ENCODE data around the gene FNIP1.
A peak's percentile ranks its signal among the peaks of the same experiment; 100 is the strongest.
"Not testable (repeated sequence)": the region's sequence is repeated elsewhere in the genome, so short reads cannot be mapped to it uniquely, and the experiment has no call there.

The FNIP1 gene

DNA sequence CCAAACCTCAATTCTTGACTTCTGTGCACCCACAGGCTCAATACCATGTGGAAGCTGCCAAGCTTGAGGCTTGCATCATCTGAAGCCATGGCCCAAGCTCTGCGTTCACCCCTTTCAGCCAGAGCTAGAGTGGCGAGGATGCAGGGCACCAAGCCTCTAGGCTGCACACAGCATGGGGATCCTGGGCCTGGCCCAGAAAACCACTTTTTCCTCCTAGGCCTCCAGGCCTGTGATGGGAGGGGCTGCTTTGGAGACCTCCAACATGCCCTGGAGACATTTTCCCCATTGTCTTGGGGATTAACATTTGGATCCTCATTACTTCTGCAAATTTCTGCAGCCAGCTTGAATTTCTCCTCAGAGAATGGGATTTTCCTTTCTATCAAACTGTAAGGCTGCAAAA, 35.9 kb upstream of the FNIP1 start:
- not testable (repeated sequence) for H2AK5ac ChIP-seq (ENCODE audit: low read length, severe bottlenecking); H3K9ac ChIP-seq (ENCODE audit: low read length); H2BK12ac ChIP-seq (ENCODE audit: low read length in 2 of 2); H3K4me3 ChIP-seq (ENCODE audit: insufficient read depth in 1 of 2, low read depth in 1 of 2, low read length in 2 of 2); H3K4ac ChIP-seq (ENCODE audit: low read depth in 1 of 2, low read length in 2 of 2); H3K36me3 ChIP-seq (ENCODE audit: control insufficient read depth in 1 of 2, insufficient read depth in 2 of 2, low read depth in 1 of 2, low read length in 2 of 2); H2BK120ac ChIP-seq (ENCODE audit: low read depth, low read length); H3K4me2 ChIP-seq (ENCODE audit: low read length, poor library complexity, severe bottlenecking); H3K9me3 ChIP-seq (ENCODE audit: control insufficient read depth, low read length); H3K79me1 ChIP-seq (replicated peaks; ENCODE audit: low read length, poor library complexity, severe bottlenecking); DNase-seq; H3K27ac ChIP-seq (ENCODE audit: low read length, poor library complexity, severe bottlenecking); H3K18ac ChIP-seq (ENCODE audit: low read depth in 1 of 2, low read length in 2 of 2); H2BK15ac ChIP-seq (ENCODE audit: low read depth, poor library complexity, severe bottlenecking); H4K91ac ChIP-seq (ENCODE audit: low read length); H3K4me1 ChIP-seq (ENCODE audit: control insufficient read depth, insufficient read depth, low read depth, low read length); H2BK5ac ChIP-seq (ENCODE audit: low read depth, low read length, poor library complexity, severe bottlenecking); H3K14ac ChIP-seq (ENCODE audit: low read length in 2 of 2); H3K23ac ChIP-seq (ENCODE audit: low read length in 2 of 2); H3K27me3 ChIP-seq (ENCODE audit: control insufficient read depth in 1 of 2, insufficient read depth in 1 of 2, low read length in 2 of 2); H4K8ac ChIP-seq (ENCODE audit: low read length); H2AFZ ChIP-seq (ENCODE audit: low read depth, low read length)
- 91% methylated on average over 2 of the region's 2 CpGs for WGBS

DNA sequence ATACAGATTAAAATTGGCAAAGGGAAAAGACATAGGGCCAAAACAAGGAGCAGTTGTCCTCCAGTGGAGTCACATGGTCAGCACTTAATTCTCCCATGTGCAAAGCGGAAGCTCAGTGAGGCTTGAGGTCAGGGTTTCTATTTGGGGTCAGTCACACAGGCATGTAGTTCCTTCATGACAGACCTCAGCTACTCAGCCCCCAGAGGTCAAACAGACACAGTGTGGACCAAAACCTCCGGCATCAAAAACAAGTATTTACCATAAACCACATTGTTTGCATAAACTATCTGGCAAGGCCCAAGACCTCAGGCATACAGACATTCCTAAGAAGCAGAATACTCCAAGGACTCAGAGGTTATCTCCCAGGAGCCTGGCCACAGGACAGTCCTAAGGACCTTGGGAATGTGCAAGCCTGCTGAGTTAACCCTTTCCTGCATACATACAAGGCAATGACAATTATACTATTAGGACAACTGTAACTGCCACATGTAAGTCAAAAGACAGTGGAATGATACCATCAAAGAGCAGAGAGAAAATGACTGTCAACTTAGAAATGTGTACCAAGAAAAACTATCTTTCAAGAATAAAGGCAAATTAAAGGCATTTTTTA, 28.7 kb upstream of the FNIP1 start:
- Histone ChIP-seq H3K79me1 (replicated peaks; ENCODE audit: low read length, poor library complexity, severe bottlenecking) (no peaks in the 10 kb centered on the region), H3K14ac (ENCODE audit: low read length in 2 of 2) (no peak overlapping the region), H3K9me3 (ENCODE audit: control insufficient read depth, low read length) (peaks cover 40% of the 10 kb centered on the region), H2BK120ac (ENCODE audit: low read depth, low read length) (no peak overlapping the region), H3K23ac (ENCODE audit: low read length in 2 of 2) (no peak overlapping the region), H4K91ac (ENCODE audit: low read length) (no peak overlapping the region), H3K4me3 (ENCODE audit: insufficient read depth in 1 of 2, low read depth in 1 of 2, low read length in 2 of 2) (no peak overlapping the region), H3K18ac (ENCODE audit: low read depth in 1 of 2, low read length in 2 of 2) (no peak overlapping the region), H3K36me3 (ENCODE audit: control insufficient read depth in 1 of 2, insufficient read depth in 2 of 2, low read depth in 1 of 2, low read length in 2 of 2) (no peaks in the 10 kb centered on the region), H3K4me1 (ENCODE audit: control insufficient read depth, insufficient read depth, low read depth, low read length) (no peaks in the 10 kb centered on the region), H2BK5ac (ENCODE audit: low read depth, low read length, poor library complexity, severe bottlenecking) (no peak overlapping the region), H3K4ac (ENCODE audit: low read depth in 1 of 2, low read length in 2 of 2) (no peak overlapping the region), H3K4me2 (ENCODE audit: low read length, poor library complexity, severe bottlenecking) (no peak overlapping the region), H3K27me3 (ENCODE audit: control insufficient read depth in 1 of 2, insufficient read depth in 1 of 2, low read length in 2 of 2) (no peaks in the 10 kb centered on the region), H2BK15ac (ENCODE audit: low read depth, poor library complexity, severe bottlenecking) (no peak overlapping the region), H4K8ac (ENCODE audit: low read length) (no peak overlapping the region), H3K27ac (ENCODE audit: low read length, poor library complexity, severe bottlenecking) (no peak overlapping the region), H2BK12ac (ENCODE audit: low read length in 2 of 2) (no peak overlapping the region), H2AFZ (ENCODE audit: low read depth, low read length) (no peak overlapping the region), H3K9ac (ENCODE audit: low read length) (no peak overlapping the region), H2AK5ac (ENCODE audit: low read length, severe bottlenecking) (no peak overlapping the region)
- peak; percentile 67 for DNase-seq
- 15% methylated on average over 2 of the region's 2 CpGs for WGBS

DNA sequence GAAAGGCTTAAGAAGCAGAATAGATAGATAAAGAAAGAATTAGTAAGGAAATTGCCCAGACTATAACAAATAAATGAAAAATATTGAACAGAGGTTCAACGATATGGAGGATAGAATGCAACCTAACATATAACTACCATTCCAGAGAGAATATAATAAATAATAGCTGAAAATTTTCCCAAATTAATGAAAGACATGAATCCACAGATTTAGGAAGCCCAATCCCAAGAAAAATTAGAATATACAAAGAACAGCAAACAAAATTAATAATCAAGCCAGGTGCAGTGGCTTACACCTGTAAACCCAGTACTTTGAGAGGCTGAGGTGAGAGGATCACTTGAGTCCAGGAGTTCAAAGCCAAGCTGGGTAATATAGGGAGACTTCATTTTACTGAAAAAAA, 27.8 kb upstream of the FNIP1 start:
- no peak overlapping the region for H2BK120ac ChIP-seq (ENCODE audit: low read depth, low read length)

DNA sequence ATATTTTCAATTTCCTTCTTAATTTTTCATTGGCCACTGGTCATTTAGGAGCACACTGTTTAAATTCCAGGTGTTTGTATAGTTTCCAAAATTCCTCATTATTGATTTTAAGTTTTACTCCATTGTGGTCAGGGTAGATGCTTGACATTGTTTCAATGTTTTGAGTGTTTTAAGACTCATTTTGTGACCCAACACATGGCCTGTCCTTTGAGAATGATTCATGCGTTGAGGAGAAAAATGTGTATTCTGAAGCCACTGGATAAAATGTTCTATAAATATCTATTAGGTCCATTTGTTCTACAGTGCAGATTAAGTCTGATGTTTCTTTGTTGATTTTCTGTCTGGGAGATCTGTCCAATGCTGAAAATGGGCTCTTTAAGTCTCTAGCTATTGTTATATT, 24.4 kb upstream of the FNIP1 start:
- Histone ChIP-seq H3K14ac (ENCODE audit: low read length in 2 of 2) (no peak overlapping the region), H4K8ac (ENCODE audit: low read length) (no peak overlapping the region), H3K4me3 (ENCODE audit: insufficient read depth in 1 of 2, low read depth in 1 of 2, low read length in 2 of 2) (no peak overlapping the region), H3K27ac (ENCODE audit: low read length, poor library complexity, severe bottlenecking) (no peak overlapping the region), H3K18ac (ENCODE audit: low read depth in 1 of 2, low read length in 2 of 2) (no peak overlapping the region), H3K79me1 (replicated peaks; ENCODE audit: low read length, poor library complexity, severe bottlenecking) (no peaks in the 10 kb centered on the region), H2AK5ac (ENCODE audit: low read length, severe bottlenecking) (no peak overlapping the region), H3K9me3 (ENCODE audit: control insufficient read depth, low read length) (peaks cover 27% of the 10 kb centered on the region), H2AFZ (ENCODE audit: low read depth, low read length) (no peak overlapping the region), H3K23ac (ENCODE audit: low read length in 2 of 2) (no peak overlapping the region), H2BK15ac (ENCODE audit: low read depth, poor library complexity, severe bottlenecking) (no peak overlapping the region), H3K4me2 (ENCODE audit: low read length, poor library complexity, severe bottlenecking) (no peak overlapping the region), H3K36me3 (ENCODE audit: control insufficient read depth in 1 of 2, insufficient read depth in 2 of 2, low read depth in 1 of 2, low read length in 2 of 2) (no peaks in the 10 kb centered on the region), H3K4me1 (ENCODE audit: control insufficient read depth, insufficient read depth, low read depth, low read length) (no peaks in the 10 kb centered on the region), H3K9ac (ENCODE audit: low read length) (no peak overlapping the region), H2BK12ac (ENCODE audit: low read length in 2 of 2) (no peak overlapping the region), H3K27me3 (ENCODE audit: control insufficient read depth in 1 of 2, insufficient read depth in 1 of 2, low read length in 2 of 2) (no peaks in the 10 kb centered on the region), H2BK120ac (ENCODE audit: low read depth, low read length) (no peak overlapping the region), H2BK5ac (ENCODE audit: low read depth, low read length, poor library complexity, severe bottlenecking) (no peak overlapping the region), H3K4ac (ENCODE audit: low read depth in 1 of 2, low read length in 2 of 2) (no peak overlapping the region), H4K91ac (ENCODE audit: low read length) (no peak overlapping the region)
- DNase-seq = peak; percentile 36
- 63% methylated on average over 1 of the region's 1 CpG for WGBS

More for the DNA sequence above, 27.8 kb upstream of the FNIP1 start:
- no peaks in the 10 kb centered on the region for H3K79me1 ChIP-seq (replicated peaks; ENCODE audit: low read length, poor library complexity, severe bottlenecking)
- no peaks in the 10 kb centered on the region for H3K4me1 ChIP-seq (ENCODE audit: control insufficient read depth, insufficient read depth, low read depth, low read length)
- H3K23ac ChIP-seq (ENCODE audit: low read length in 2 of 2) = no peak overlapping the region
- no peaks in the 10 kb centered on the region for H3K27me3 ChIP-seq (ENCODE audit: control insufficient read depth in 1 of 2, insufficient read depth in 1 of 2, low read length in 2 of 2)
- H3K18ac ChIP-seq (ENCODE audit: low read depth in 1 of 2, low read length in 2 of 2) = peak overlapping the region in 1 of 2 experiments; percentile 2
- no peak for DNase-seq
- H2AFZ ChIP-seq (ENCODE audit: low read depth, low read length) = no peak overlapping the region
- no CpG with 5 or more reads among the region's 1 CpG for WGBS
- no peaks in the 10 kb centered on the region for H3K36me3 ChIP-seq (ENCODE audit: control insufficient read depth in 1 of 2, insufficient read depth in 2 of 2, low read depth in 1 of 2, low read length in 2 of 2)
- H4K8ac ChIP-seq (ENCODE audit: low read length) = no peak overlapping the region
- H3K4me2 ChIP-seq (ENCODE audit: low read length, poor library complexity, severe bottlenecking) = no peak overlapping the region
- H2AK5ac ChIP-seq (ENCODE audit: low read length, severe bottlenecking) = no peak overlapping the region
- H2BK5ac ChIP-seq (ENCODE audit: low read depth, low read length, poor library complexity, severe bottlenecking) = no peak overlapping the region
- H3K14ac ChIP-seq (ENCODE audit: low read length in 2 of 2) = no peak overlapping the region
- H3K9me3 ChIP-seq (ENCODE audit: control insufficient read depth, low read length) = peaks cover 40% of the 10 kb centered on the region
- no peak overlapping the region for H3K9ac ChIP-seq (ENCODE audit: low read length)
- H4K91ac ChIP-seq (ENCODE audit: low read length) = no peak overlapping the region
- no peak overlapping the region for H2BK15ac ChIP-seq (ENCODE audit: low read depth, poor library complexity, severe bottlenecking)
- H2BK12ac ChIP-seq (ENCODE audit: low read length in 2 of 2) = no peak overlapping the region
- no peak overlapping the region for H3K27ac ChIP-seq (ENCODE audit: low read length, poor library complexity, severe bottlenecking)
- no peak overlapping the region for H3K4me3 ChIP-seq (ENCODE audit: insufficient read depth in 1 of 2, low read depth in 1 of 2, low read length in 2 of 2)
- no peak overlapping the region for H3K4ac ChIP-seq (ENCODE audit: low read depth in 1 of 2, low read length in 2 of 2)

Data from mesenchymal stem cell (in vitro differentiated cells and primary cell).